IMR-90 (cell line): Measurements from ENCODE around the gene PDRG1. TPM values are rescaled to one million over a fixed set of nuclear protein-coding genes. Genes with fewer than 3 reads are reported as not detected.

ENCODE experiments used
- ATAC-seq: fragments of 200-7000 bp; cut with Tn5 transposase; 2 replicates; pipeline ENCODE4 v1.9.1; 2020; ENCODE audit warnings: low read depth, mild to moderate bottlenecking, moderate library complexity
- BruUV-seq: library from RNA; stranded (reverse); fragments of 400-500 nt; replicated peaks from 2 replicates; lab custom pipeline; 2021; lab: Mats Ljungman, UMichigan
- CTCF ChIA-PET: fragments of 300-600 bp; formaldehyde crosslinking; extraction: SDS; loops from one replicate; lab custom pipeline; 2021; ENCODE audit warnings: antibody characterized with exemption; lab: Yijun Ruan, JAX
- POLR2A ChIA-PET: fragments of 300-600 bp; sonication (Branson Sonifier 250); formaldehyde crosslinking; loops from one replicate; lab custom pipeline; 2022; ENCODE audit warnings: antibody characterized with exemption; ENCODE audit not compliant: unreplicated experiment; lab: Charles Lee
- DNase-seq: peaks from one replicate; pipeline ENCODE4 v3.0.0; 2013
- H2AFZ ChIP-seq: replicated peaks from 2 replicates; pipeline ENCODE3; 2013; ENCODE audit warnings: low read length, mild to moderate bottlenecking; ENCODE audit not compliant: poor library complexity
- H2AK5ac ChIP-seq: 2 replicates; pipeline ENCODE4 v1.6.1; 2013; ENCODE audit warnings: low read depth, low read length, inconsistent platforms
- H2AK9ac ChIP-seq: replicated peaks from 2 replicates; pipeline ENCODE3; 2013; ENCODE audit warnings: mild to moderate bottlenecking, low read depth, low read length, moderate library complexity; ENCODE audit not compliant: poor library complexity
- H2BK120ac ChIP-seq: 2 replicates; pipeline ENCODE4 v1.6.1; 2013; ENCODE audit warnings: low read depth, low read length, inconsistent platforms
- H2BK15ac ChIP-seq: 3 replicates; pipeline ENCODE4 v1.6.1; 2013; ENCODE audit warnings: low read depth, low read length, inconsistent platforms
- H2BK20ac ChIP-seq: 2 replicates; pipeline ENCODE4 v1.6.1; 2013; ENCODE audit warnings: low read depth, mild to moderate bottlenecking, inconsistent platforms, low read length, moderate library complexity
- H2BK5ac ChIP-seq: 2 replicates; pipeline ENCODE4 v1.6.1; 2013; ENCODE audit warnings: mild to moderate bottlenecking, low read depth, low read length, inconsistent platforms; ENCODE audit not compliant: poor library complexity, severe bottlenecking
- H3K14ac ChIP-seq: replicated peaks from 2 replicates; pipeline ENCODE4 v1.6.1; 2013; ENCODE audit warnings: low read depth, low read length, inconsistent platforms
- H3K18ac ChIP-seq: 2 replicates; pipeline ENCODE4 v1.6.1; 2013; ENCODE audit warnings: low read depth, low read length, control low read depth
- H3K23ac ChIP-seq: 2 replicates; pipeline ENCODE4 v1.6.1; 2013; ENCODE audit warnings: low read depth, low read length, inconsistent platforms
- H3K27ac ChIP-seq: 2 replicates; pipeline ENCODE4 v1.5.1; 2013; ENCODE audit warnings: mild to moderate bottlenecking, control low read depth, low read length; ENCODE audit not compliant: insufficient read depth
- H3K27me3 ChIP-seq: 2 replicates; pipeline ENCODE4 v1.6.1; 2013; ENCODE audit warnings: low read length; ENCODE audit not compliant: control insufficient read depth, insufficient read depth
- H3K36me3 ChIP-seq: 2 replicates; pipeline ENCODE4 v1.6.1; 2013; ENCODE audit warnings: low read length, mixed read lengths; ENCODE audit not compliant: control insufficient read depth, insufficient read depth
- H3K4ac ChIP-seq: 2 replicates; pipeline ENCODE4 v1.6.1; 2013; ENCODE audit warnings: low read depth, low read length, inconsistent platforms
- H3K4me1 ChIP-seq: 2 replicates; pipeline ENCODE4 v1.6.1; 2013; ENCODE audit warnings: low read length, mixed read lengths; ENCODE audit not compliant: control insufficient read depth, insufficient read depth
- H3K4me2 ChIP-seq: 2 replicates; pipeline ENCODE4 v1.6.1; 2013; ENCODE audit warnings: low read depth, mild to moderate bottlenecking, control low read depth, low read length, moderate library complexity
- H3K4me3 ChIP-seq: 2 replicates; pipeline ENCODE4 v1.5.1; 2013; ENCODE audit warnings: low read depth, mild to moderate bottlenecking, control low read depth, low read length, moderate library complexity; ENCODE audit not compliant: insufficient read depth
- H3K56ac ChIP-seq: 2 replicates; pipeline ENCODE4 v1.6.1; 2013; ENCODE audit warnings: low read length, inconsistent platforms; ENCODE audit not compliant: insufficient read depth; ENCODE audit errors: extremely low read depth
- H3K79me1 ChIP-seq, 2 experiments: 2 replicates each; pipeline ENCODE4 v1.6.1; 2013; ENCODE audit warnings: low read length in 2 of 2, inconsistent platforms in 1 of 2, low read depth in 1 of 2
- H3K9ac ChIP-seq: 2 replicates; pipeline ENCODE4 v1.6.1; 2013; ENCODE audit warnings: low read depth, low read length, control low read depth
- H3K9me1 ChIP-seq: 2 replicates; pipeline ENCODE4 v1.6.1; 2013; ENCODE audit warnings: low read length, inconsistent platforms; ENCODE audit not compliant: insufficient read depth
- H3K9me3 ChIP-seq: 2 replicates; pipeline ENCODE4 v1.6.1; 2013; ENCODE audit warnings: low read length; ENCODE audit not compliant: control insufficient read depth, insufficient read depth
- H4K20me1 ChIP-seq: 2 replicates; pipeline ENCODE4 v1.6.1; 2013; ENCODE audit warnings: low read length, inconsistent platforms; ENCODE audit not compliant: insufficient read depth
- H4K5ac ChIP-seq: 2 replicates; pipeline ENCODE4 v1.6.1; 2013; ENCODE audit warnings: mild to moderate bottlenecking, low read depth, low read length, control low read depth
- H4K8ac ChIP-seq, 2 experiments: 2 replicates each; pipeline ENCODE4 v1.6.1; 2013; ENCODE audit warnings: low read depth in 2 of 2, low read length in 2 of 2, control low read depth in 1 of 2, inconsistent platforms in 1 of 2
- H4K91ac ChIP-seq: 2 replicates; pipeline ENCODE4 v1.6.1; 2013; ENCODE audit warnings: low read depth, low read length, inconsistent platforms; ENCODE audit not compliant: insufficient read depth
- CEBPB ChIP-seq: IDR thresholded peaks from 2 replicates; pipeline ENCODE4 v1.6.1; 2012; ENCODE audit warnings: low read depth, low read length, improper control_type of control experiment
- CHD1 ChIP-seq: IDR thresholded peaks from 2 replicates; pipeline ENCODE4 v1.6.1; 2012; ENCODE audit warnings: low read depth, low read length, improper control_type of control experiment
- ELK1 ChIP-seq: fragments of 150-350 bp; IDR thresholded peaks from 2 replicates; pipeline ENCODE4 v1.6.1; 2016; ENCODE audit warnings: low read depth, mild to moderate bottlenecking, low read length, moderate library complexity, borderline replicate concordance
- MAZ ChIP-seq: IDR thresholded peaks from 2 replicates; pipeline ENCODE4 v1.6.1; 2012; ENCODE audit warnings: low read depth, mild to moderate bottlenecking, low read length, improper control_type of control experiment, moderate library complexity, borderline replicate concordance
- MXI1 ChIP-seq: IDR thresholded peaks from 2 replicates; pipeline ENCODE4 v1.6.1; 2012; ENCODE audit warnings: low read depth, mild to moderate bottlenecking, low read length, moderate library complexity, borderline replicate concordance
- NFE2L2 ChIP-seq: fragments of 150-350 bp; IDR thresholded peaks from 2 replicates; pipeline ENCODE4 v1.6.1; 2016; ENCODE audit warnings: low read depth, mild to moderate bottlenecking, low read length
- POLR2A ChIP-seq: IDR thresholded peaks from 2 replicates; pipeline ENCODE4 v1.6.1; 2012; ENCODE audit warnings: mild to moderate bottlenecking, low read depth, low read length
- RAD21 ChIP-seq: IDR thresholded peaks from 2 replicates; pipeline ENCODE4 v1.6.1; 2012; ENCODE audit warnings: low read length, improper control_type of control experiment
- SMC3 ChIP-seq: fragments of 150-350 bp; IDR thresholded peaks from 2 replicates; pipeline ENCODE4 v1.6.1; 2016; ENCODE audit warnings: low read depth, mild to moderate bottlenecking, antibody characterized with exemption, low read length, moderate library complexity
- WGBS, 2 experiments: methylation state at CpG; one replicate each; pipeline versions ENCODE4 v1.1.5 to v1.1.7; 2013; ENCODE audit warnings: missing lambda C conversion rate in 2 of 2; ENCODE audit not compliant: insufficient read length in 1 of 2; ENCODE audit errors: extremely low coverage in 2 of 2; 5-methylcytosine and 5-hydroxymethylcytosine counted together
- dilution Hi-C: fragments of 300-500 bp; cut with HindIII; formaldehyde crosslinking; loops from one replicate; pipeline ENCODE4 v1.14.3; 2018; ENCODE audit warnings: low sequenced_read_pairs; ENCODE audit not compliant: unreplicated experiment
- in situ Hi-C: fragments of 300-500 bp; cut with MboI; formaldehyde crosslinking; loops from 3 replicates; pipeline ENCODE4 v1.14.3; 2019; ENCODE audit warnings: low sequenced_read_pairs, inconsistent platforms, mixed read lengths
- intact Hi-C: fragments of 100-400 bp; cut with micrococcal nuclease; formaldehyde crosslinking; loops from 2 replicates; pipeline ENCODE4 v1.10.0; 2022
- polyA plus RNA-seq, 3 experiments: library from polyadenylated mRNA; depleted of rRNA; stranded (reverse); fragments of >200 nt; gene quantifications; 2 replicates each; pipeline ENCODE4 v1.2.3, GENCODE V29; 2012; ENCODE audit warnings: low replicate concordance in 1 of 3
- total RNA-seq: library from RNA; depleted of rRNA; stranded (reverse); fragments of >200 nt; gene quantifications from 2 replicates; pipeline ENCODE4 v1.2.3, GENCODE V29; 2012

The PDRG1 gene
- total and polyA plus RNA-seq, 2 of the 4 experiments (the other 2 are of a cell fraction), result 5.0 to 15.7 TPM

GRCh38 chr20:31920275-31920855 is 31.5 kb downstream of the PDRG1 start:
- H3K4me3 ChIP-seq, result no peak overlapping the region
- no peaks in the 10 kb centered on the region for H4K20me1 ChIP-seq
- no peak overlapping the region for H3K9ac ChIP-seq
- no peak overlapping the region for H2AFZ ChIP-seq
- DNase-seq (no peak), ATAC-seq (no peak)
- H3K27ac ChIP-seq, result no peak overlapping the region
- no TSS peak for BruUV-seq
- H3K18ac ChIP-seq, result no peak overlapping the region
- intact Hi-C loops, result no loop called here
- in situ Hi-C loops, result no loop called here
- no peaks in the 10 kb centered on the region for H3K9me3 ChIP-seq
- 87% methylated on average over 3 of the region's 11 CpGs; no CpG with 5 or more reads in 1 of the 2 experiments for WGBS, 2 experiments
- H4K8ac ChIP-seq, result no peak overlapping the region
- no peak overlapping the region for H3K56ac ChIP-seq
- H3K36me3 ChIP-seq, result no peaks in the 10 kb centered on the region
- no peak overlapping the region for H3K4me2 ChIP-seq
- no peak overlapping the region for H3K23ac ChIP-seq
- no peaks in the 10 kb centered on the region for H3K9me1 ChIP-seq
- H2BK5ac ChIP-seq, result no peak overlapping the region
- H3K4ac ChIP-seq, result no peak overlapping the region
- no peaks in the 10 kb centered on the region for H3K79me1 ChIP-seq
- H2AK9ac ChIP-seq, result peak overlapping the region; percentile 23
- CTCF ChIA-PET, result no interaction called here
- no peak overlapping the region for H2AK5ac ChIP-seq
- no peak overlapping the region for H2BK20ac ChIP-seq
- TF ChIP-seq RAD21 (no peak), POLR2A (no peak), CEBPB (no peak), NFE2L2 (no peak), CHD1 (no peak), ELK1 (no peak), SMC3 (no peak), MXI1 (no peak), MAZ (no peak)
- no peaks in the 10 kb centered on the region for H3K4me1 ChIP-seq
- no peak overlapping the region for H2BK15ac ChIP-seq
- H3K27me3 ChIP-seq, result peaks cover 46% of the 10 kb centered on the region
- POLR2A ChIA-PET, result no interaction called here
- no peak overlapping the region for H3K14ac ChIP-seq
- H2BK120ac ChIP-seq, result no peak overlapping the region
- no peak overlapping the region for H4K91ac ChIP-seq
- dilution Hi-C loops, result no loop called here
- H4K5ac ChIP-seq, result no peak overlapping the region
